ENCODE data around the gene KRIT1. TPM values are rescaled to one million over a fixed set of nuclear protein-coding genes. Genes with fewer than 3 reads are reported as not detected.

Gene KRIT1
- polyA plus RNA-seq, result 10 to 100 TPM in 1 of 3 donors, 1 to 10 TPM in 2; 7.0 to 21.3 (median 7.4) TPM

DNA sequence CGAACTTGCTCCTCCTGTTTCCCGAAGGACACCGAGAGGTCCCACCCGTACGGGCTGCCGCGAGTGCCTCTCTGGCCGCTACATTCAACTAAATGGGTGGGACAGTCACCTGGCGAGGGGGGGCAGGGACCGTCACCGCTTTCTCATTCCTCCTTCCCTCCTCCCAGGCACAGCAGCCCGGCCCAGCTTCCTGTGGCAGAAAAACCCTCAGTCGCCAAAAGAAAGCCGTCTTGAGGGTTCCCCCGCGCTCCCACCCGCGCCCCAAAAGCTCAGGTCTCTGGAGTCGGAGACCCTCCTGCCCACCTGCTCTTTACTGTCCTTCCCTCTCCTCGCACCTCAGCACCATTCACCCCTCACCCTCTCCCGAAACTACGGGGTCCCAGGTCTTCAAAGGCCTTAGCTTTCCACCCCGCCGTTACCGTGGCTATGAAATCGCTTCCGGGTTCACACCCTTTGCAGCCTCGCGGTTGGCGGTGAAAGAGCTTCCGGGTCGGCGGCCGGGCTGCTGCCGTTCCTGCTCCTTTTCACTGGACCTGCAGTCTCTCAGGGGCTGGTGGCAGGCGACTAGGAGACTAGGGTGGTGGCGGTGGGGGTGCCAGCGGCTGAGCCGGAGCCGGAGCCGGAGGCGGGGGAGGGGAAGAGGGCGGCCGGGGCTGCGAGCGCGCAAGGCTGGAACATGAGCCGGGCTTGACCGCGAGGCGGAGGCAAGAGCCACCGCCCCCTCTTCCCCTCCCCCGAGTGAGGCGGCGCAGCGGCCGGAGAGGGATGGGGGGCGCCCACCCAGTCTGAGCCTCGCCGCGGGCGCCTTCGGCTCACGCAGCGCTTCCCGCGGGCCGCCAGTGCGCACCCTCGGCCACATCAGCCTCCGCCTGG is at the start of gene KRIT1, which contains the start of gene ANKIB1:
Gene KRIT1 (minus strand): TSS at position 428 of the 873 bp plus-strand sequence. CDS start 3,779 bp downstream, outside the sequence.
Gene ANKIB1 (plus strand): TSS at position 488 of the 873 bp plus-strand sequence. CDS start 49,005 bp downstream, outside the sequence.
- Mint-ChIP-seq H3K4me3 (peak within 1 kb of the TSS; percentile 99 to 100 (median 100)), H3K27ac (peak within 1 kb of the TSS; percentile 99 to 100 (median 100)), H3K4me1 (peaks cover 46 to 60% of the 10 kb centered on the region in 2 donors), H3K27me3 (ENCODE audit: low read depth in 3 of 3) (peaks cover 8 to 25% (median 13%) of the 10 kb centered on the region in 3 donors), H3K36me3 (peaks cover 0 to 4% (median 0%) of the 10 kb centered on the region in 3 donors), H3K9me3 (no peaks in the 10 kb centered on the region)
- DNase-seq, result peak; percentile 88 to 89 (median 89)

DNA sequence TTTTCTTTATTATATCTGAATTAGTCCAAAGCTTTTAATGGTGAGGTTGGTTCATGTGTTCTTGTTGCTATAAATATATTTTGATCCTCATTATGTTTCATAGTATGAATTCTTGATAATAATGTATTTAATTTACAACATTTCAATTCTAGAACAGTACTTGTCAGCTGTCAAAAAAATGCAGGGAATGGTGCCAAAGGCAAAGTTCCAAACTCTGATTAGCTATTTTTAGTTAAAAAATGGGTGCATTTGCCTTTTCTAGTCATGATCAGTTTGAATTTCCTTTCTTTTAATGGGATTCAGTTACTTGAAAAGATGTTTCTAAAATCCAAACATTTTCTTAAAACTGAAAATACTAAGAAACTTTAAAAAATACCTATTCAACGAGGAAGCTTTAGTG is 49.7 kb upstream of the KRIT1 start:
- H3K27me3 Mint-ChIP-seq (ENCODE audit: low read depth in 3 of 3), result no peaks in the 10 kb centered on the region
- no peak overlapping the region for H3K27ac Mint-ChIP-seq
- no peak overlapping the region for H3K4me3 Mint-ChIP-seq
- H3K4me1 Mint-ChIP-seq, result peaks cover 19 to 29% of the 10 kb centered on the region in 2 donors
- H3K9me3 Mint-ChIP-seq, result no peaks in the 10 kb centered on the region
- DNase-seq, result no peak
- H3K36me3 Mint-ChIP-seq, result peaks cover 9 to 19% (median 12%) of the 10 kb centered on the region in 3 donors

- no peaks in the 10 kb centered on the region for H3K27me3 Mint-ChIP-seq (ENCODE audit: low read depth in 3 of 3)
- no peaks in the 10 kb centered on the region for H3K9me3 Mint-ChIP-seq
- H3K4me1 Mint-ChIP-seq, result peaks cover 23 to 40% of the 10 kb centered on the region in 2 donors
- peaks cover 3 to 16% (median 10%) of the 10 kb centered on the region in 3 donors for H3K36me3 Mint-ChIP-seq
- peak overlapping the region; percentile 15 to 69 (median 45) for H3K4me3 Mint-ChIP-seq
- no peak for DNase-seq
- peak overlapping the region; percentile 24 to 83 (median 76) for H3K27ac Mint-ChIP-seq
Observed at GRCh38 chr7:92293896-92294590, 48.3 kb upstream of the KRIT1 start.

GRCh38 chr7:92292981-92293380 is 47.3 kb upstream of the KRIT1 start:
- DNase-seq, result no peak
- Mint-ChIP-seq H3K9me3 (no peaks in the 10 kb centered on the region), H3K4me3 (no peak overlapping the region), H3K27me3 (ENCODE audit: low read depth in 3 of 3) (no peaks in the 10 kb centered on the region), H3K27ac (peak overlapping the region; percentile 15 to 83 (median 57)), H3K36me3 (peaks cover 0 to 12% (median 8%) of the 10 kb centered on the region in 3 donors), H3K4me1 (peaks cover 23 to 47% of the 10 kb centered on the region in 2 donors)

DNA sequence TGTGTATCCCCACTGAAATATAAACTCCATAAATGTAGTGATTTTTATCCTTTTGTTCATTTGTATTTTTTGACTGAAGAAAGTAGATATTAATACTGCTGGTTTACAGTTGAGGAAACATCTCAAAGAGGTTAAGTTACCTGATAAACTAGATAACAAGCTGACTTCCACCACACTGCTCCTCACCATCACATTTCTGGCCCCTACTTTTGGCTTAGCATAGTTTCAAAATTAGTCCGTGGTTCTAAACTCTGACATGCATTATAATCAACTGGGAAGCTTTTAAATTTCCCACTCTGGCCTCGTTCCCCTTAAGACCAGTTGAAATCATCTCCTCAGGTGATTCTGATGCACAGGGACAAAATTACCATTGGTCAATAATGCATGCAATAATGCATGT is 43.6 kb upstream of the KRIT1 start:
- Mint-ChIP-seq H3K4me3 (no peak overlapping the region), H3K36me3 (peaks cover 0 to 4% (median 0%) of the 10 kb centered on the region in 3 donors), H3K27me3 (ENCODE audit: low read depth in 3 of 3) (no peaks in the 10 kb centered on the region), H3K4me1 (peaks cover 24 to 58% of the 10 kb centered on the region in 2 donors), H3K27ac (no peak overlapping the region), H3K9me3 (no peaks in the 10 kb centered on the region)
- no peak for DNase-seq

DNA sequence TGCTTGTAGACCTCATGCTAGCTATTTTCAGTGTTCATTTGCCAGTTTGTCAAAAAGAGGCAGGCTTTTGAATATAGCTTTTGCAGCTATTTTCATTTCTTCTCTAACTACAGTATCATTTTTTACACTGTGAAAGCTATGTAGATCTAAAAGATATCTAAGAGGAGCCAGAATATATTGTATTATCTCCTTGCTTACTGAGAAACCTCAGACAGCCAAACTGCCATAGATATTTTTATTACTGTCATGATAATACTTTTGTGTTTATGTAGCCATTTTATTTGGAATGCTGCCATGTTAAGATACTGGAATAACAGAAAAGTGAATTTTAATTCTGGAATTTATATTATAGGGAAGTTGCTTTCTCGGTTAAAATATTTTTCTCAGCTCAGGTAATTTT is 37.2 kb upstream of the KRIT1 start:
- no peak for DNase-seq
- Mint-ChIP-seq H3K27me3 (ENCODE audit: low read depth in 3 of 3) (no peaks in the 10 kb centered on the region), H3K36me3 (no peaks in the 10 kb centered on the region), H3K4me3 (no peak overlapping the region), H3K9me3 (no peaks in the 10 kb centered on the region), H3K27ac (no peak overlapping the region), H3K4me1 (peaks cover 7 to 24% of the 10 kb centered on the region in 2 donors)

GRCh38 chr7:92282221-92282814 is 36.6 kb upstream of the KRIT1 start:
- Mint-ChIP-seq H3K4me3 (no peak overlapping the region), H3K27me3 (ENCODE audit: low read depth in 3 of 3) (no peaks in the 10 kb centered on the region), H3K4me1 (peaks cover 9 to 24% of the 10 kb centered on the region in 2 donors), H3K36me3 (no peaks in the 10 kb centered on the region), H3K9me3 (no peaks in the 10 kb centered on the region), H3K27ac (no peak overlapping the region)
- DNase-seq, result no peak

- H3K9me3 Mint-ChIP-seq, result no peaks in the 10 kb centered on the region
- no peaks in the 10 kb centered on the region for H3K27me3 Mint-ChIP-seq (ENCODE audit: low read depth in 3 of 3)
- H3K36me3 Mint-ChIP-seq, result peaks cover 0 to 5% (median 0%) of the 10 kb centered on the region in 3 donors
- H3K4me1 Mint-ChIP-seq, result peaks cover 12 to 25% of the 10 kb centered on the region in 2 donors
- DNase-seq, result no peak
- no peak overlapping the region for H3K27ac Mint-ChIP-seq
- H3K4me3 Mint-ChIP-seq, result no peak overlapping the region
Observed at GRCh38 chr7:92281031-92281430, 35.3 kb upstream of the KRIT1 start.

DNA sequence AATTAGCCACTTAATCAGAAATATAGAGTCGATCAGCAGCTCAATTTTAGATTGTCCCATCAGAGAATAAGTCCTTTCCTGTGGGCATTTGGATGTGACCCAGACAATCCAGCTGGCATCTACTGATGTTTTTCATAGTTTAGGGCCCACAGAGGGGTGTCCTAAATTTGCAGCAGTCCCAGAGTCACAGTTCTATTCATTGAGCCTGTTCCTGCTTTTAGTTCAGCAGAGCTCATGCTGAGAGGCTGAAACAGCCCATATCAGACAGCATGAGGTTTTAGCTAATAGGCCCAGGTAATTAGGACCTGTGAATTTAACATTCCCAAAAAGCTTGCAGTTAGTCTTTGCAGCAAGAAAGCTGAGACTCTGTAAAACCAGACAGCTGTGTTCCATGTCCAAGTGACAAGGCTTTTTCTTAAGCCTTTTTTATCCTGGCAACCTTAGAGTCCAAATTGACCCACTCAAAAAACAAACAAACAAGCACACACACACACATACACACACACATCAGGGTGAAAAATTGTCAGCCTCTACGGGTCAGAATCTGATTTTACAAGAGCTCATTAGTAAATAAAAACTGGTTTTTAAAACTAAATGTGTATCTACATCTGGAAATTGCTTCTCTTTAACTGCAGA is 33.8 kb upstream of the KRIT1 start:
- Mint-ChIP-seq H3K36me3 (peaks cover 0 to 5% (median 0%) of the 10 kb centered on the region in 3 donors), H3K27ac (peak overlapping the region in 1 of 6 donors; percentile 15)

GRCh38 chr7:92276460-92276864 is 30.7 kb upstream of the KRIT1 start:
- no peak for DNase-seq
- no peak overlapping the region for H3K4me3 Mint-ChIP-seq
- H3K27me3 Mint-ChIP-seq (ENCODE audit: low read depth in 3 of 3), result no peaks in the 10 kb centered on the region
- H3K36me3 Mint-ChIP-seq, result peaks cover 0 to 5% (median 4%) of the 10 kb centered on the region in 3 donors
- peaks cover 14 to 42% of the 10 kb centered on the region in 2 donors for H3K4me1 Mint-ChIP-seq
- H3K9me3 Mint-ChIP-seq, result no peaks in the 10 kb centered on the region
- no peak overlapping the region for H3K27ac Mint-ChIP-seq

More for the DNA sequence above, 33.8 kb upstream of the KRIT1 start:
- Mint-ChIP-seq H3K9me3 (no peaks in the 10 kb centered on the region), H3K4me1 (peaks cover 14 to 25% of the 10 kb centered on the region in 2 donors), H3K27me3 (ENCODE audit: low read depth in 3 of 3) (no peaks in the 10 kb centered on the region), H3K4me3 (no peak overlapping the region)
- DNase-seq, result no peak

DNA sequence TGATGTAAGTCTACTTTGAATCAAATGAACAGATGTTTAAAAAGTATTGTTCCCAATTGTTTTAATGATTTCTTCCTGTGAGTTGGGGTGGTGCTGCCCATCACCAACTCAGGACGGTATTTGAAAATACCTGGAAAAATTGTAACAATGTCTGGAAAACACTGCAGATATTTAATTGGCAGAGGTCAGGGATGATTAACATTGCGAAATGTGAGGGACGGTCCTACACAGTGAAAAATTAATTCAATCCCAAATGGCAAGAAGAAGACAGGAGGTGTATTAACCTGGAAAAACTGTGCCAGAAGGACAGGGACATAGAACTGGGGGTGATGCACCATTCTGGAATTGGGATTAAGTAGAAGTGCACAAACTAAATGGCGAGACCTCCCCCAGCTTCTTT is 29.6 kb upstream of the KRIT1 start:
- Mint-ChIP-seq H3K9me3 (no peaks in the 10 kb centered on the region), H3K27ac (no peak overlapping the region), H3K36me3 (peaks cover 0 to 5% (median 4%) of the 10 kb centered on the region in 3 donors), H3K27me3 (ENCODE audit: low read depth in 3 of 3) (no peaks in the 10 kb centered on the region), H3K4me1 (peaks cover 11 to 49% of the 10 kb centered on the region in 2 donors), H3K4me3 (no peak overlapping the region)
- DNase-seq, result no peak

DNA sequence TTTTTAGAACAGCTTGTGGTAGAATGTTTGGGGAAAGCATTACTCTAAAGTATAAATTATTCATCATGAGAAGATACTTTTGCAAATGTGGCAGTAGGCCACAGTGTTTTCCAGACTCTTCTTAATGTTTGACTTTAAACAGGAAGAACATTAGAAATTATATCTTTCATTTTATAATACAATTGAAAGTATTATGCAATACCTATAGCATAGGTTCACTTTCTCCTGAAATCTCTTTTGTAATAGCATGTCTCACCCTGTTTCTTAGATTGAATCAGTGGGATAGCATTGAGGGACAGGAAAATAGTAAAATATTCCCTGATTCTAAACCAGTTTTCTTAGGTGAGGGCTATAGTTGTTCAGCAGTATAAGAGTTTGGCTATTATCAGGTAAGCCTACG is 23.2 kb upstream of the KRIT1 start:
- no peak for DNase-seq
- Mint-ChIP-seq H3K4me1 (peaks cover 0 to 23% of the 10 kb centered on the region in 2 donors), H3K27me3 (ENCODE audit: low read depth in 3 of 3) (no peaks in the 10 kb centered on the region), H3K9me3 (no peaks in the 10 kb centered on the region), H3K27ac (no peak overlapping the region), H3K4me3 (no peak overlapping the region), H3K36me3 (peaks cover 0 to 6% (median 0%) of the 10 kb centered on the region in 3 donors)

Data from immature natural killer cell (primary cell).